HEK293 (cell line): ENCODE measurements around the gene RDH12.
"Not testable (repeated sequence)": the region's sequence is repeated elsewhere in the genome, so short reads cannot be mapped to it uniquely, and the experiment has no call there.

Experiments
- CTCF ChIA-PET: fragments of 350-600 bp; formaldehyde crosslinking; extraction: SDS; loops from one replicate; lab custom pipeline; 2021; ENCODE audit warnings: antibody characterized with exemption; lab: Yijun Ruan, JAX
- POLR2A ChIA-PET: fragments of 300-600 bp; formaldehyde crosslinking; extraction: SDS; loops from one replicate; lab custom pipeline; 2020; ENCODE audit warnings: antibody characterized with exemption, inconsistent platforms; lab: Yijun Ruan, JAX
- H3K27ac ChIP-seq: fragments of 200-500 bp; sonication (Bioruptor generic); 2 replicates; pipeline ENCODE4 v1.5.1; 2014; ENCODE audit warnings: low read depth, low read length, control low read depth, inconsistent platforms; ENCODE audit errors: extremely low read depth
- H3K36me3 ChIP-seq, 2 experiments: fragments of 200-500 bp in 1 of 2; sonication (Bioruptor generic) in 1 of 2; 1 replicate in 1 of 2; 2 replicates in 1 of 2; pipeline ENCODE4 v1.5.1; 2014 to 2017; ENCODE audit warnings: inconsistent platforms in 2 of 2, low read length in 2 of 2; ENCODE audit not compliant: control insufficient read depth in 2 of 2, insufficient read depth in 1 of 2
- H3K4me1 ChIP-seq: fragments of 200-500 bp; sonication (Bioruptor generic); 2 replicates; pipeline ENCODE4 v1.5.1; 2014; ENCODE audit warnings: mild to moderate bottlenecking, low read length, inconsistent platforms; ENCODE audit not compliant: control insufficient read depth, insufficient read depth
- H3K4me3 ChIP-seq: 2 replicates; pipeline ENCODE4 v1.5.1; 2011; ENCODE audit warnings: low read depth, mild to moderate bottlenecking, control low read depth, low read length, moderate library complexity
- H3K9me3 ChIP-seq: fragments of 200-500 bp; sonication (Bioruptor generic); 2 replicates; pipeline ENCODE4 v1.5.1; 2014; ENCODE audit warnings: low read depth, low read length, inconsistent platforms; ENCODE audit not compliant: control insufficient read depth, insufficient read depth
- BCL6B ChIP-seq: fragments of 450-650 bp; formaldehyde crosslinking; IDR thresholded peaks from 2 replicates; pipeline ENCODE4 v1.5.1; 2017; ENCODE audit warnings: missing biosample characterization, missing genetic modification characterization
- KLF7 ChIP-seq: fragments of 450-650 bp; formaldehyde crosslinking; IDR thresholded peaks from 2 replicates; pipeline ENCODE4 v1.5.1; 2016; ENCODE audit warnings: missing biosample characterization, missing genetic modification characterization, borderline replicate concordance
- PRDM1 ChIP-seq: fragments of 450-650 bp; formaldehyde crosslinking; IDR thresholded peaks from 2 replicates; pipeline ENCODE4; 2016; ENCODE audit warnings: missing biosample characterization, missing genetic modification characterization
- SALL2 ChIP-seq: fragments of 450-650 bp; formaldehyde crosslinking; IDR thresholded peaks from 2 replicates; pipeline ENCODE4 v1.5.0; 2017; ENCODE audit warnings: missing biosample characterization, mild to moderate bottlenecking, missing genetic modification characterization, borderline replicate concordance
- TSHZ1 ChIP-seq: fragments of 450-650 bp; formaldehyde crosslinking; IDR thresholded peaks from 2 replicates; pipeline ENCODE4 v1.5.1; 2016; ENCODE audit warnings: missing biosample characterization, missing genetic modification characterization, borderline replicate concordance
- WT1 ChIP-seq: fragments of 450-650 bp; formaldehyde crosslinking; IDR thresholded peaks from 2 replicates; pipeline ENCODE4 v1.5.1; 2016; ENCODE audit warnings: missing biosample characterization, missing genetic modification characterization
- ZFP41 ChIP-seq: fragments of 450-650 bp; formaldehyde crosslinking; IDR thresholded peaks from 2 replicates; pipeline ENCODE4 v1.5.1; 2016; ENCODE audit warnings: missing biosample characterization, missing genetic modification characterization, borderline replicate concordance
- ZNF148 ChIP-seq: fragments of 450-650 bp; formaldehyde crosslinking; IDR thresholded peaks from 2 replicates; pipeline ENCODE4 v1.5.0; 2017; ENCODE audit warnings: missing biosample characterization, missing genetic modification characterization, borderline replicate concordance
- ZNF174 ChIP-seq: fragments of 450-650 bp; formaldehyde crosslinking; IDR thresholded peaks from 2 replicates; pipeline ENCODE4 v1.5.0; 2017; ENCODE audit warnings: missing biosample characterization, mild to moderate bottlenecking, missing genetic modification characterization
- ZNF175 ChIP-seq: fragments of 450-650 bp; formaldehyde crosslinking; IDR thresholded peaks from 2 replicates; pipeline ENCODE4 v1.5.1; 2016; ENCODE audit warnings: missing biosample characterization, missing genetic modification characterization
- ZNF23 ChIP-seq: fragments of 450-650 bp; formaldehyde crosslinking; IDR thresholded peaks from 2 replicates; pipeline ENCODE4 v1.5.1; 2016; ENCODE audit warnings: missing biosample characterization, missing genetic modification characterization, borderline replicate concordance
- ZNF311 ChIP-seq: fragments of 450-650 bp; formaldehyde crosslinking; IDR thresholded peaks from 2 replicates; pipeline ENCODE4 v1.5.1; 2017; ENCODE audit warnings: missing biosample characterization, missing genetic modification characterization, borderline replicate concordance
- ZNF518A ChIP-seq: fragments of 450-650 bp; formaldehyde crosslinking; conservative IDR thresholded peaks from 2 replicates; pipeline ENCODE4 v1.5.1; 2016; ENCODE audit warnings: low read depth, missing biosample characterization, missing genetic modification characterization
- ZNF548 ChIP-seq: fragments of 450-650 bp; formaldehyde crosslinking; IDR thresholded peaks from 2 replicates; pipeline ENCODE4 v1.5.1; 2016; ENCODE audit warnings: missing biosample characterization, missing genetic modification characterization
- ZNF621 ChIP-seq: fragments of 450-650 bp; formaldehyde crosslinking; IDR thresholded peaks from 2 replicates; pipeline ENCODE4 v1.5.1; 2017; ENCODE audit warnings: missing biosample characterization, missing genetic modification characterization
- ZNF768 ChIP-seq: fragments of 450-650 bp; formaldehyde crosslinking; IDR thresholded peaks from 2 replicates; pipeline ENCODE4 v1.5.1; 2018; ENCODE audit warnings: missing biosample characterization, mild to moderate bottlenecking, missing genetic modification characterization
- ZNF843 ChIP-seq: fragments of 450-650 bp; formaldehyde crosslinking; IDR thresholded peaks from 2 replicates; pipeline ENCODE4 v1.5.1; 2016; ENCODE audit warnings: missing biosample characterization, missing genetic modification characterization
- ZSCAN16 ChIP-seq: fragments of 450-650 bp; formaldehyde crosslinking; IDR thresholded peaks from 2 replicates; pipeline ENCODE4 v1.5.1; 2016; ENCODE audit warnings: missing biosample characterization, missing genetic modification characterization

The RDH12 gene

GRCh38 chr14:67705211-67705610 is 3.5 kb downstream of the RDH12 start:
- no peaks in the 10 kb centered on the region for H3K36me3 ChIP-seq
- POLR2A ChIA-PET: interaction anchor here (1.3 kb wide), 1 partner anchor 10 kb away, joined by 12 read pairs; the partner anchor contains the start of gene RDH11
- H3K9me3 ChIP-seq: no peaks in the 10 kb centered on the region
- no peak for TF ChIP-seq ZNF311
- no peak for TF ChIP-seq ZNF175
- no peak for TF ChIP-seq KLF7 (tag by site-specific recombination)
- TF ChIP-seq ZSCAN16 (tag by site-specific recombination): no peak
- no peak for TF ChIP-seq ZNF148 (tag by site-specific recombination)
- TF ChIP-seq BCL6B (tag by site-specific recombination): no peak
- TF ChIP-seq ZNF518A: no peak
- TF ChIP-seq ZNF23 (tag by site-specific recombination): no peak
- TF ChIP-seq ZNF768 (tag by site-specific recombination): no peak
- TF ChIP-seq ZFP41: no peak
- TF ChIP-seq TSHZ1 (tag by site-specific recombination): no peak
- TF ChIP-seq PRDM1 (tag by site-specific recombination): no peak
- no peak for TF ChIP-seq WT1
- no peak for TF ChIP-seq ZNF548
- no peak for TF ChIP-seq ZNF621 (tag by site-specific recombination)
- TF ChIP-seq ZNF843 (tag by site-specific recombination): no peak
- no peak for TF ChIP-seq ZNF174
- no peak for TF ChIP-seq SALL2 (tag by site-specific recombination)
- TF ChIP-seq, all 188 proteins: peak for 0
- Histone ChIP-seq H3K4me3 (no peak overlapping the region), H3K4me1 (no peaks in the 10 kb centered on the region), H3K27ac (no peak overlapping the region)
- CTCF ChIA-PET: interaction anchor here (0.6 to 7.9 kb wide), 40 partner anchors 9 to 1346 kb away, joined by 3 to 131 read pairs (median 6); partner anchors contain the start of genes ARG2, PIGH and RDH11

- CTCF ChIA-PET: interaction anchor here (1.1 kb wide), 1 partner anchor 183 kb away, joined by 3 read pairs; no protein-coding TSS in a partner anchor
Observed at GRCh38 chr14:67709346-67709745, 7.7 kb downstream of the RDH12 start.

GRCh38 chr14:67709796-67710195 is 8.1 kb downstream of the RDH12 start:
- POLR2A ChIA-PET, H3K27ac ChIP-seq, H3K4me3 ChIP-seq, H3K36me3 ChIP-seq, H3K9me3 ChIP-seq, H3K4me1 ChIP-seq: not testable (repeated sequence)
- CTCF ChIA-PET: interaction anchor here (0.8 kb wide), 1 partner anchor 10 kb away, joined by 3 read pairs; no protein-coding TSS in a partner anchor

More at GRCh38 chr14:67709346-67709745, 7.7 kb downstream of the RDH12 start:
- H3K4me1 ChIP-seq, H3K4me3 ChIP-seq, H3K36me3 ChIP-seq, H3K27ac ChIP-seq, H3K9me3 ChIP-seq, POLR2A ChIA-PET: not testable (repeated sequence)
